DMS114 treated with DMSO at 0.1 percent for 48 hours (cell line): ENCODE results near the gene LANCL3.
A peak's percentile ranks its signal among the peaks of the same experiment; 100 is the strongest.

Experiments
- DNase-seq: peaks from one replicate; lab custom pipeline; 2025; ENCODE audit not compliant: unreplicated experiment; lab: John Stamatoyannopoulos, UW

The LANCL3 gene

GRCh38 chrX:37678574-37678973 is 107.1 kb downstream of the LANCL3 start:
- no peak for DNase-seq

- DNase-seq = no peak
These were observed 107.8 kb downstream of the LANCL3 start for GRCh38 chrX:37679230-37679629.

DNA sequence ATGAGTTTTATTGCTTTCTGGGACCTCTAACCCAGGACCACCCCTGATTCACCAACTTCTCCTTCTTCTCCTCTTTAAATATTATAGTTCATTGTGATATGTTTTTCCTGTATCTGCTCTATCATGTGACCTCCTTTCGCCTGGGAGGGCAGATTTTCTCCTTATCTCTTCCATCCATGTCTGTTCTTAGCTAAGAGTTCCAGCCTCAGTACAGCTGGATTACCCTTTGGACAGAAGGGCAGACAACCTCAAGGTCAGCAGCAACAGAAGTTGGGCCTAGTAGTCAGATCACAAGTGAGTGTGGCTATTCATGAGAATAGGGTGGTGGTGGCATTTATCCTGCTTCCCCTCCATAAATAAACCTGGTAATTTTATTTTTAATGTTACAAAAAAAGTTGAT is 108.4 kb downstream of the LANCL3 start:
- no peak for DNase-seq

DNA sequence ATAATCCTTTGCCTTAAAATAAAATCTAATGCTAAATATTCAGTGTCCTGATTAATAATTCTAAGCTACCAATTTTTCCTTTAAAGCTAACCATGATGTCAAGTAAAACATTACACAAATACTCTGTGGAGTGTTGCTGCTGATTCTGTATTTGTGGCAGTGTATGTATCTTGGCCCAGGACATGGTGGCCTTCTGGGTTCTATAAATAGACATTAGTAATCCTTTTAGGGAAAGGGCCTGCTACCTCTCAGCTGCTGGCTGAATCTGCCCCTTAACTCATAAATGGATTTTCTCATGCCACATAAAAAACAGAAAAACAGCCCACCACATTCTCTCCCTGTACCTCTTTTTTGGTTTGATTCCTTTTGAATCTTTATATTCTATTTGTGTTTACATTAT is 113.0 kb downstream of the LANCL3 start:
- no peak for DNase-seq

DNA sequence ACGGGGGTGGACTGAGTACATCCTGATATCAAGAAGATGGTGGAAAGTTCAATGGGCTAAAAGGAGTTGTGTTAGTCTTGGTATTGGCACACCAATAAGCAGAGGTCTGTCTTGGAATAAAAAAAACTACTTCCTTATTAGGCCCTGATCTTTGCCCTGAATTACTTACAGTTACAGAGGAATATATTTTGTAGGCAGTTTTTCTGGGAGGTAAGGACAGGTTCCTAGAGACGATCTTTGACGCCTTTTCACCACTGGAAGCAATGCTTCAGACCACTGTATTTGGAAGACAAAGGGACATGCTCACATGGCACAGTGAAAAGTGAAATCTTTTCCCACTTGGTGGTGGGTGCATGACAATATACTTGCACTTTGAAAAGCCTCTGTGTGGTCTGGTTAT is 113.5 kb downstream of the LANCL3 start:
- no peak for DNase-seq

DNA sequence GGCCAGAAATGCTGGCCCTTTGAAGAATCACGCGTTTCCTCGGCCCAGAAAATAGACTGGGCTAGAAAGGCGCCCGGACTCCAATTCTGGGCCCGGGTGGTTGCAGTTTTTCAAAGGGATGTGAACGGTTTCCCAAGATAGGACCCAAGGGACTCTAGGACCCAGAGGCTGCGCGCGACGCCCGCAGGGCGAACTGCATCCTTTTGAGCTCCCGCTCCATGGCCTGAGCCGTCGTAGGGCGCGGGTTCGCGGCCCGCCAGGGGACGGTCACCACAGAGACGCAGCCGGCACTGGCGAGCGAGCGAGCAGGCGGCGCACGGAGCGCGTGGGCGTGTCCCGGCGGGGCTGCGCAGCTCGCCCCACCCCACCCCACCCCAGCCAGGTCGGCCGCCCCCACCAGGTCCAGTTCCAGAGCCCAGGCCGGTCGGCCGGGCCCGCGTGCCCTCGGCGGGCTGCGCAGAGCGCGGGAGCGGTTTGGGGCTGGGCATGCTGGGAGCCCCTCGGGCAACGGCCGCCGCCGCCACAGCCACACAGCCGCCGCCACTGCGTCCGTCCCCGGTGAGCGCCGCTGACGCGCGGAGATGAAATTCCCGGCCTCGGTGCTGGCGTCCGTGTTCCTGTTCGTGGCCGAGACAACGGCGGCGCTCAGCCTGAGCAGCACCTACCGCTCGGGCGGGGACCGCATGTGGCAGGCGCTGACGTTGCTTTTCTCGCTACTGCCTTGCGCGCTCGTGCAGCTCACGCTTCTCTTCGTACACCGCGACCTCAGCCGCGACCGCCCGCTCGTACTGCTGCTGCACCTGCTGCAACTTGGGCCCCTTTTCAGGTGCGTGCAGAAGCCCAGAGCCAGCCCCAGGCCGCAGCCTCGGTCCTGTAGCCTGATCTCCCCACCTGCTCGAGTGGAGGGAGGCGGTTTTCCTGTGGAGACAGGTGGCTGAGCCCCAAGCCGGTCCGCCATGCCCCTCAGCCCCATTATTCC is 114.2 kb downstream of the LANCL3 start, which contains the start of gene XK:
Gene XK, plus strand, starts transcription at position 411 of the 979 bp plus-strand sequence. Its CDS starts 171 bp downstream, at position 582.
- peak; percentile 12 for DNase-seq

GRCh38 chrX:37686369-37686995 is 115.0 kb downstream of the LANCL3 start:
- DNase-seq = no peak

- DNase-seq = no peak
These were observed 115.5 kb downstream of the LANCL3 start for GRCh38 chrX:37686996-37687395.

GRCh38 chrX:37690119-37690518 is 118.7 kb downstream of the LANCL3 start:
- no peak for DNase-seq

GRCh38 chrX:37692918-37693317 is 121.5 kb downstream of the LANCL3 start:
- DNase-seq = no peak

- DNase-seq = no peak
These were observed 125.8 kb downstream of the LANCL3 start for GRCh38 chrX:37697169-37697760.

DNA sequence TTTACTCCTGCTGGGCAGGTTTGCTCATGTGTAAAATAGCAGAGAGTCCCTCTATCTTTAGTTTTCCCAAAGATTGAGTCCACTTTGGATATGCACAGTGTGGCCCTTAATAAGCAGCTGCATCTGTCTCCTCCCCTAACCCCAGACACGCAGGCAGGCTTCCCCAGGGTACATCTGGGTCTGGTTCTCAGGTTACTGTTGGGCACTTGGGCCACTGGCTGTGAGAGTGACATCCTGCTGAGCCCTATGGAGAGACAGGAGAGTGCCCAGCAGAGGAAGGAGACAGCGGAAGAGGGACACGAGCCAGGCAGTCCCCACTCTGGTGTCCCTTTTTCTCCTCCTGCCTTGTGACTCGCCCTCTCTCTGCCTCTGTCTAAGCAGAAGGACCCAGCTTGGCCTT is 130.1 kb downstream of the LANCL3 start:
- no peak for DNase-seq

- DNase-seq = no peak
These were observed 140.5 kb downstream of the LANCL3 start for GRCh38 chrX:37711991-37712390.

DNA sequence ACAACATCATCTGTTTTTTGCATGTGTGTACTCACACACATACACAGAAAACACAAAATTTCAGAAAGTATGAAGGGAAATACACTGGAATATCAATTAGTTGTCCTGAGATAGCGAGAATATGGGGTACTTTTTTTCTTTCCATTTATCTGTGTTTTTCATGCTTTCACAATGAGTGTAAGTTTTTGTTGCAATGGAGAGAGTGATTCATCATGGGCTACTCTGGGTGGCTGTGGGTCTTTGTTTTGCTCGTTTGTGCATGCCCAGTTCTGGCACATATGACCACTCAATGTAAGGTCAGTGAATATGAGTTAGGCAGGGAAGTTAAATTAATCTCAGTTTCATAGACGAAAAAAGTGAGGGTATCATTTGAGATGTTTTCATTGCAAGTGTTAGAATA is 141.0 kb downstream of the LANCL3 start:
- no peak for DNase-seq

DNA sequence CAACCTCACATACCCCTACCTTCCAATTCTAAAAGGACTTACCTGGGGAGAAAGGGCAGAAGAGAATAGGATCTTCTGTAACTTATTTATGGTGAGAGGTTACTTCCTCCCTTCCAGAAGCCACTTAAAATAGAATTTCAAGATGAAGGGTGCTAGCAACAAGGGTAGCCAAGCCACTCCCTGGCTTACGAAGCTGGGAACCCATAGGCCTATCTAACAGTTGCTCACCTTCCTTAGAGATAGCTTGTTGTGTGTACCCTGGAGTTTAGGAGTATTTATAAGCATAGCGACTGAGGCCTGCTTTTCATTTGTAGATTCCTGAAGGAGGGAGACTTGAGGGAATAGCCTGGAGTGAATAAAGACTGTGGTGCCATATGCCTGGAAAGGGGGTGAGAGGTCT is 143.0 kb downstream of the LANCL3 start:
- DNase-seq = no peak

GRCh38 chrX:37716602-37717001 is 145.1 kb downstream of the LANCL3 start:
- no peak for DNase-seq

GRCh38 chrX:37717708-37718107 is 146.2 kb downstream of the LANCL3 start:
- DNase-seq = no peak

DNA sequence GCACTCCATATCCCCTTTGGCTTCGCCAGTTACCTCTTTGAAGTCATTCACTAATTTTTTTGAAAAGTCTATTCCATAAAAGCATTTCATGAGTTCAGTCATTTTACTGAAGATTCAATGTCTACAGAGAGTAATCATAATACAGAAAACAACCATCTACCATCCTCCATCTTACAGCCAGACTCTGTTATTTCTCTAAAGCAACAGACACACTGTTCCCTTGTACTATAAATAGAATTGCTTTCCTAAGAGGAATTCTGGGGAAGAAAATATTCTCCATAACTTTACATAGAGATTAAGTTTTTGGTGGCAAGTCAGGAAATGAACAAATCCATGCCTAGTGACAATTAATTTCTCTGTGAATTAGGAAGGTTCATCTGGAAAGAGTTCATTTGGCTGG is 151.1 kb downstream of the LANCL3 start:
- DNase-seq = no peak

DNA sequence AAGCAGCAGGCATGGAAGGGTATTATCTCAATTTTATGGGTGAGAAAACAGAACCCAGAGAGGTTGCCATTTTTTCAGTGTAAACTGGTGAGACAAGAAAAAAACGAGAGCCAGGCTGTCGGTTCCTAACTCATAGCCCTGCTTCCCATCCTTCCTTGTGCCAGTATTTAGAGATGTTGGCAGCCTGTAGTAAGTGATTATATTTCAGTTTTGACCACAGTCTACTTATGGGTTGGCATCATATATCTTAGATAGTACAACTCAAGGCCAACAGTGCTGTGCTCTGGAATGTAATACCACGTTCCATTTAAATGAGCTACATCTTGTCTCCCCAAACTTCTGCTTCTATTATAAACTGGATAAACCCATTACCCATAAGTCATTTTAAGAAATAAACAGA is 154.9 kb downstream of the LANCL3 start:
- no peak for DNase-seq
